ENCODE measurements around the gene ZNF555.

The ZNF555 gene

DNA sequence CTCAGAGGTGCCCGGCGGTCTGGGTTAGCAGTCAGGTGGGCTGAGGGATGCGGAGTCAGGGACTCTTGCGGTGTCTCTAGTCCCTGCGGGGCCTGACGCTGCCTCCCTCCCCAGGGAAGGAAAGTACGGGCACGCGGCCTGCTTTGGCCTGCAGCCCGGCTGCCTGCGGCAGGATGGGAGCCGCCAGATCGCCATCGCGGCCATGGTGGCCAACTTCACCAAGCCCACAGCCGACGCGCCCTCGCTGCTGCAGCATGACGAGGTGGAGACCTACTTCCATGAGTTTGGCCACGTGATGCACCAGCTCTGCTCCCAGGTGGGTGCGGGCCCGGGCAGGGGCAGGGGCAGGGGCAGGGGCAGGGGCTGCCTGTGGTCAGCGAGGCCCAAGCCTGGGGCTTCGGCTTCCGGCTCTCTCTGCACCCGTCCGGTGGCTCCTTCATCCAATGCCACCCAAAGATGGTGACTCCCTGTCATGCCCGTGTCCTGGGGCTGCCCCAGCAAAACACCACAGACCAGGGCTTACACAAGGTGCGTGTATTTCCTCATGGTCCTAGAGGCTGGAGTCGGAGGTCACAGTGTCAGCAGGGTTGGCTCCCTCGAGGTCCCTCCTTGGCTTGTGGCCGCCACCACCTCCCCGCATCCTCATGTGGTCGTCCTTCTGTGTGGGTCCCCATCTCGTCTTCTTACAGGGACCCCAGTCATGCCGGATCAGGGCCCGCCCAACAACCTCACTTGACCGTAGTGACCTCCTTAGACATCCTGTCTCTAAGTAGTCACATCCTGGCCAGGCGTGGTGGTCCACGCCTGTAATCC is 32.9 kb upstream of the ZNF555 start:
- 96% methylated on average over 41 of the region's 41 CpGs for WGBS
- no peak overlapping the region for H3K27ac ChIP-seq (ENCODE audit: low read depth, low read length)
- H3K9ac ChIP-seq (ENCODE audit: low read depth, low read length) = no peak overlapping the region
- H3K36me3 ChIP-seq (ENCODE audit: insufficient read depth, low read length) = peaks cover 94% of the 10 kb centered on the region
- H3K9me3 ChIP-seq (ENCODE audit: insufficient read depth, low read depth, low read length) = no peaks in the 10 kb centered on the region
- no peaks in the 10 kb centered on the region for H3K27me3 ChIP-seq (ENCODE audit: insufficient read depth, low read length)
- H3K4me3 ChIP-seq (ENCODE audit: low read length) = no peak overlapping the region
- H3K4me1 ChIP-seq (ENCODE audit: insufficient read depth, low read length) = no peaks in the 10 kb centered on the region

DNA sequence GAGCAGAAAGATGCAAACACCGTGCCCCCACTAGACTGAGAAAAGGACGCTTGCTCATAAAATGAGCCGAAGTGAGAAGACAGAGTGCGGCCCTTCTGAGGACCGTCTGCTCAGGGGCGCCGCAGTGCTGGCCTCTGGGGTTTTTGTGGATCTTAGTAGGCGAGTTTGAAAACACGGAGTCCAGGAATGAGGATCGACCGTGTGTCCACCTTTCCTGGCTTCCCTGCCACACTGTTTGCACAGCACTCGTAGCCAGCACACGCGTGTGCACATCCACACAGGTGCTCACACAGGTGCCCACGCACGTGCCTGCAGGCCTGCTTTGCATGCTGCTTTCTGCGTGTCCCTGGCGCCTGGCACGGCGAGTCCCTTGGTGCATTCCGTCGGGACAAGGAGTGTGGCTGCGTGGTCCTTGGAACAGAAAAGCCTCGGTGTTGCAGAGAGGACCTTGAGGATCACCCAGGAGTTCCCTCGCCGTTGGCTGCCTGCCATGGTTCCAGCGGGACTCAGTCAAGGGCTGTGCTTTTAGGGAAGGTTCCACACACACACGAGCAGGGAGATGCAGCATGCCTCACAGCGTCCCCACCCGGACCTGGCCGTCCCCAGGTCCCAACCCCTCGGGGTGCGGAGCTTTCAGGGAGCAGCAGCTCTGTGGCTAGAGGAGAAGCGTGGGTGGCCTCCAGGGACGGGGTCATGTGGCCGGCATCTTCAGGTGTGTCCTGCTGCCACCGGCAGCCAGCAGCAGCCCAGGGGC is 31.7 kb upstream of the ZNF555 start:
- peaks cover 90% of the 10 kb centered on the region for H3K36me3 ChIP-seq (ENCODE audit: insufficient read depth, low read length)
- WGBS = 95% methylated on average over 37 of the region's 37 CpGs
- H3K4me1 ChIP-seq (ENCODE audit: insufficient read depth, low read length) = no peaks in the 10 kb centered on the region

DNA sequence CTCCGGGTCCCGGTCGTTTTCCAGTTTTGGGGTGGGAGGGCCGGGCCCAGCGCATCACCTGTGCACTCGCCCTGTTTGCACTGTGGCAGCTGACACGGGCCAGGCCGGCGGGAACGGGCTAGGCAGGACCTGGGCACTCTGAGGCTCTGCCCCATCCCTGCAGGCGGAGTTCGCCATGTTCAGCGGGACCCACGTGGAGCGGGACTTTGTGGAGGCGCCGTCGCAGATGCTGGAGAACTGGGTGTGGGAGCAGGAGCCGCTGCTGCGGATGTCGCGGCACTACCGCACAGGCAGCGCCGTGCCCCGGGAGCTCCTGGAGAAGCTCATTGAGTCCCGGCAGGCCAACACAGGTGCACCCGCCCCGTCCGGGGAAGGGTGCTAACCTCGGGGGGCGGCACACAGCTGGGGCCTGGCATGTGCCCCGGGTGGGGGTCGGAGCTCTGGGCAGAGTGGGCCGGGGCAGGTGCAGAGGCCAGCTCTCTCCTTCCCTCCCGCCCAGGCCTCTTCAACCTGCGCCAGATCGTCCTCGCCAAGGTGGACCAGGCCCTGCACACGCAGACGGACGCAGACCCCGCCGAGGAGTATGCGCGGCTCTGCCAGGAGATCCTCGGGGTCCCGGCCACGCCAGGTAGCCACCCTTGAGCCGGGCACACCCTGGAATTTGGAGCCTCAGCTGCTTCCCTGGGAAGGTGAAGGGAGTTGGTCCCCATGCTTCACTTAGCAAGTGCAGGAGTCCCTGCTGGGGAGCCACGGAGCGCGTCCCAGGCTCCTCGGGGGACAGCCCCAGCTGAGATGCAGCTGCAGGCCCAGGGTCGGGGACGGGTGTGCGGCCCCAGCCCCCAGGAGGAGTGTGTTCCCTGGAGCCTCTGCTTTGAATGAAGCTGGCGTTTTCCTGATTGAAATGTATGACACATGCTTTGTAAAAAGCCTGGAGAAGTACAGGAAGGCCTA is 30.9 kb upstream of the ZNF555 start:
- H3K27ac ChIP-seq (ENCODE audit: low read depth, low read length) = no peak overlapping the region
- H3K4me1 ChIP-seq (ENCODE audit: insufficient read depth, low read length) = no peaks in the 10 kb centered on the region
- WGBS = 96% methylated on average over 58 of the region's 58 CpGs
- no peaks in the 10 kb centered on the region for H3K27me3 ChIP-seq (ENCODE audit: insufficient read depth, low read length)
- no peak overlapping the region for H3K4me3 ChIP-seq (ENCODE audit: low read length)
- no peak overlapping the region for H3K9ac ChIP-seq (ENCODE audit: low read depth, low read length)
- H3K9me3 ChIP-seq (ENCODE audit: insufficient read depth, low read depth, low read length) = no peaks in the 10 kb centered on the region
- H3K36me3 ChIP-seq (ENCODE audit: insufficient read depth, low read length) = peaks cover 82% of the 10 kb centered on the region

More for the DNA sequence above, 31.7 kb upstream of the ZNF555 start:
- Histone ChIP-seq H3K27me3 (ENCODE audit: insufficient read depth, low read length) (no peaks in the 10 kb centered on the region), H3K9ac (ENCODE audit: low read depth, low read length) (no peak overlapping the region), H3K27ac (ENCODE audit: low read depth, low read length) (no peak overlapping the region), H3K9me3 (ENCODE audit: insufficient read depth, low read depth, low read length) (no peaks in the 10 kb centered on the region), H3K4me3 (ENCODE audit: low read length) (no peak overlapping the region)

DNA sequence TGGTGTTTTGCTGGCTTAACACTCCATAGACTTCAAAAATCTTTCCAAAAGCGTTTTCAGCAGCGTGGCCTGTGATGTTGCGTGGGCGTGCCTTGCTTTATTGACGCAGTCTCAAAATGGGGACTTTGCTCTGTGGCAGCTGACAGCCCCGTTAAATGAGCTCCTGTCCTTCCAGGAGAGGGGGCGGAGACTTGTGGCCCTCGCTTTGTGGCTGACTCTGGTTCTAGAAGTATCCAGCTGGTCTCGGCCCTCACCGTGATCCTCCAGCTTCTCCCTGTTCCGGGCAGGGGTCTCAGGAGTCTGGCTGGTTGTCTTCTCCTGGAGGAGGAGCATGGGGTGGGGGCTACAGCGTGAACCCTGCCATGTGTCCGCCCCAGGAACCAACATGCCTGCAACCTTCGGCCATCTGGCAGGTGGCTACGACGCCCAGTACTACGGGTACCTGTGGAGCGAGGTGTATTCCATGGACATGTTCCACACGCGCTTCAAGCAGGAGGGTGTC is 30.0 kb upstream of the ZNF555 start:
- Histone ChIP-seq H3K9me3 (ENCODE audit: insufficient read depth, low read depth, low read length) (no peaks in the 10 kb centered on the region), H3K36me3 (ENCODE audit: insufficient read depth, low read length) (peaks cover 76% of the 10 kb centered on the region), H3K27ac (ENCODE audit: low read depth, low read length) (no peak overlapping the region), H3K4me3 (ENCODE audit: low read length) (no peak overlapping the region), H3K4me1 (ENCODE audit: insufficient read depth, low read length) (no peaks in the 10 kb centered on the region), H3K9ac (ENCODE audit: low read depth, low read length) (no peak overlapping the region), H3K27me3 (ENCODE audit: insufficient read depth, low read length) (no peaks in the 10 kb centered on the region)
- 97% methylated on average over 20 of the region's 20 CpGs for WGBS

DNA sequence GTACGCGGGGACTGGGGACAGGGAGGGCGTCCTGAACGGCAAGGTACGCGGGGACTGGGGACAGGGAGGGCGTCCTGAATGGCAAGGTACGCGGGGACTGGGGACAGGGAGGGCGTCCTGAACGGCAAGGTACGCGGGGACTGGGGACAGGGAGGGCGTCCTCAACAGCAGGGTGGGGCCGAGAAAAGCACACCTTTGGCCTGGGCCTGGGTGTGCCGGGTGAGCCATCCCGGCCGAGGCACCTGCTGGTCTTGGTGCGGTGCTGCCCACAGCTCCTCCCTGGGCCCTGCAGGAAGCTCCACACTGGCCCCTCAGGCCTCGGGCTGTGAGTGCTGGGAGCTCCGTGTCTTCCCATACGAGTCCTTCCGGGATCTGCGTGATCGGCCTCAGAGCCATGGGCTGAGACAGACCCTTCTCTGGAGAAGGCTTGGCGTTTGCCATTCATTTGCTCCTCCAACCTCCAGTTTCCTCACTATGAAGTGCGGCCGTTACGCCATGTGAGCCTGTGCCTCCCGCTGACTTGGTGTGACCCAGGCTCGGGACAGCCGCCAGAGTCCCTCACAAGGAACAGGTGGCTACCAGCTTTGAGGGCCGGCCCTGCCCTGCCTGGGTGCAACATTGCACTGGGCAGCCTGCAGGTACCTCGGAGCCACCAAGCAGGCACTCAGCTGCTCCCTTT is 29.4 kb upstream of the ZNF555 start:
- Histone ChIP-seq H3K4me1 (ENCODE audit: insufficient read depth, low read length) (no peaks in the 10 kb centered on the region), H3K9me3 (ENCODE audit: insufficient read depth, low read depth, low read length) (no peaks in the 10 kb centered on the region), H3K36me3 (ENCODE audit: insufficient read depth, low read length) (peaks cover 70% of the 10 kb centered on the region), H3K27ac (ENCODE audit: low read depth, low read length) (no peak overlapping the region), H3K9ac (ENCODE audit: low read depth, low read length) (no peak overlapping the region), H3K27me3 (ENCODE audit: insufficient read depth, low read length) (no peaks in the 10 kb centered on the region), H3K4me3 (ENCODE audit: low read length) (no peak overlapping the region)
- 94% methylated on average over 34 of the region's 34 CpGs for WGBS

DNA sequence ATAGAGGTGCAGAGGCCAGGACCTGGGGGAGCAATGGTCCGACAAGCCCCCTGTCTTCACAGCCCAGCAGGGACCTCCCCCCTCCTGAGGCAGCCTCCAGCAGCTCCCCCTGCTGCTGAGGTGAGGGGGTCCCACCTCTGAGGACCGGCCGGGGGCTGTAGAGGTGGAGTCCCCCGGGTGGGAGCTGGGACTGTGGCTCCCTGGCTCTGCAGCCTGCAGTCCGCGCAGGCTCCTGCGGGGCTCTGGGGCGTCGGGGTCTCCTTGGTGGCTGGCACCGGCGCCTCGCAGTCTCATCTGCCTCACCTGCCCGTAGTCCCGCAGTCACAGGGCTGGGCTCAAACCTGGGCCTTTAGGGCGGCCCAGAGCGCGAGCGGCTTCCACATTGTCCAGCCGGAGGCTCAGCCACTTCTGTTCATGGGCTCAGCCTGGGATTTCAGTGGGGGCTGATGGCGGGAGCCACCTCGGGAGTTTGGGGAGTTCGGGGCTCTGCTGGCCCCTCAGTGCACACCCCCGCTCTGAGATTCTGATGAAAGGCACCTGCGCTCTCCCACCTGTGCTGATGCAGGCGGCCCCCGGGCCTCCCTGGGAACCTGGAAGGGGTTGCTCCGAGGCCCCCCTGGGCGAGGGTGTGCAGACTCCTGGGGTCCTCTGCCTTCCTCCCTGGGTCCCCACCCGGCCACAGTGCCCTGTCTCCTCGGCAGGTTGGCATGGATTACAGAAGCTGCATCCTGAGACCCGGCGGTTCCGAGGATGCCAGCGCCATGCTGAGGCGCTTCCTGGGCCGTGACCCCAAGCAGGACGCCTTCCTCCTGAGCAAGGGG is 28.7 kb upstream of the ZNF555 start:
- H3K4me3 ChIP-seq (ENCODE audit: low read length) = no peak overlapping the region

DNA sequence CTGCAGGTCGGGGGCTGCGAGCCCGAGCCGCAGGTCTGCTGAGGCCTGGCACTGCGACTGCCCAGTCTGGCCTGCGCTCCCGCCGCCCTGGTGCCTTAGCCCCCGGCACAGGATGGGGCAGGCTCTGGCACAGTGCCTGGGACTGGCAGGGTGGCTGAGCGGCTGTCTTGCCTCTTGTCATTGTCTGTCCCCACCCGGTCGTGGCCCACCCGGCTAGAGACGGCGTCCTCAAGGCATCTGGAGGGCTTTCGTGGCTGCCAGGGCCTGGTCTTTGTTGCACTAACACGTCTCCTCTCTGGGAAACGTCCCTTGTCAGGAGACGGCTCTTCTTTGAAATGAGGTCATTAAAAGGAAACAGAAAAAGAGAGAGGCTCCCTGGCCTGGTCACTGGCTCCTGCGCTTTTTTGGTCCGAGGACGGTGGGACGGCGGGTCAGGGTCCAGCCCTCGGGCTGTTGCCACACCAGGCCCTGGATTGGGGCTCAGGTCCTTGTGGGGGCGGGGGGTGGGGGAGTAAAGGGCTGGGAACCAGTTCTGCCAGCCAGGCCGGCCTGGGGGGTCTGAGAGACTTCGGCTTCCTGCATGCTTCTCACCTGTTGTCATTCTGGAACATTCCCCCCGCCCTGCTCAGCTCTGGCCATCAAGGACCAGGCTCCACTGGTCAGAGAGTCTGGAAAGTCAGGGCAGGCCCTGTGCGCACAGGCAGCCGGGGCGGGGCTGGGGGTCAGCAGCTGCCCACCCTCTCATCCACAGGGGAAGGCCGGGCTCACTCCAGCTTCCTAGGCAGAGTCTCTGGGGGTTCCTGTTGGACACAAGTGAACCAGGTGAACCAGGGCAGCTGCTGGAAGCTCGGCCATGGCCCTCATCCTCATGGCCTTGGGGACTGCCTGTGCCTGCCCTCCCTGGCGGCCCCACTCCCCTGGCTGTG is 27.8 kb upstream of the ZNF555 start:
- H3K36me3 ChIP-seq (ENCODE audit: insufficient read depth, low read length) = peaks cover 55% of the 10 kb centered on the region
- no peaks in the 10 kb centered on the region for H3K27me3 ChIP-seq (ENCODE audit: insufficient read depth, low read length)
- H3K9me3 ChIP-seq (ENCODE audit: insufficient read depth, low read depth, low read length) = no peaks in the 10 kb centered on the region
- 94% methylated on average over 35 of the region's 35 CpGs for WGBS
- no peak overlapping the region for H3K27ac ChIP-seq (ENCODE audit: low read depth, low read length)
- H3K9ac ChIP-seq (ENCODE audit: low read depth, low read length) = no peak overlapping the region
- no peaks in the 10 kb centered on the region for H3K4me1 ChIP-seq (ENCODE audit: insufficient read depth, low read length)
- H3K4me3 ChIP-seq (ENCODE audit: low read length) = no peak overlapping the region

More for the DNA sequence above, 28.7 kb upstream of the ZNF555 start:
- H3K9me3 ChIP-seq (ENCODE audit: insufficient read depth, low read depth, low read length) = no peaks in the 10 kb centered on the region
- H3K4me1 ChIP-seq (ENCODE audit: insufficient read depth, low read length) = no peaks in the 10 kb centered on the region
- peaks cover 63% of the 10 kb centered on the region for H3K36me3 ChIP-seq (ENCODE audit: insufficient read depth, low read length)
- no peak overlapping the region for H3K9ac ChIP-seq (ENCODE audit: low read depth, low read length)
- H3K27ac ChIP-seq (ENCODE audit: low read depth, low read length) = no peak overlapping the region
- no peaks in the 10 kb centered on the region for H3K27me3 ChIP-seq (ENCODE audit: insufficient read depth, low read length)
- 96% methylated on average over 37 of the region's 37 CpGs for WGBS

DNA sequence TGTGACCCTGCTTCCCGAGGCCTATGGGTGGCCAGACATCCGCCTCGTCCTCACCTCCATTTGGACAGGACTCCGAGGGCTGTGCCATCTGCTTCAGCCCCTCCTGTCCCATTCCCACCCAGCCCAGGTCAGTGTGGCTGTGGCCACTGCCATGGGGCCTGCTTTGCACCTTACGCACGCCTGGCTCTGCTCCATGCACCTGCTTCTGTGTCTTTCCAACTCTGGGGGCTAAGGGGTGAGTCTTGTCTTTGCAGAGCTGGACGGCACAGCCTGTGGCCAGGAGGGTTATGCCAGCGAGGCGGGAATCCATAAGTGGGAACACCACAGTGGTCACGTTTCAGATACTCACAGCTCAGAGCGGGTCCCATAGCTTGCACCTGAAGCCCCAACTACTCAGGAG is 26.8 kb upstream of the ZNF555 start:
- Histone ChIP-seq H3K9ac (ENCODE audit: low read depth, low read length) (no peak overlapping the region), H3K4me3 (ENCODE audit: low read length) (no peak overlapping the region), H3K4me1 (ENCODE audit: insufficient read depth, low read length) (no peaks in the 10 kb centered on the region), H3K27ac (ENCODE audit: low read depth, low read length) (no peak overlapping the region), H3K9me3 (ENCODE audit: insufficient read depth, low read depth, low read length) (no peaks in the 10 kb centered on the region), H3K27me3 (ENCODE audit: insufficient read depth, low read length) (no peaks in the 10 kb centered on the region), H3K36me3 (ENCODE audit: insufficient read depth, low read length) (peaks cover 46% of the 10 kb centered on the region)
- 94% methylated on average over 11 of the region's 11 CpGs for WGBS

DNA sequence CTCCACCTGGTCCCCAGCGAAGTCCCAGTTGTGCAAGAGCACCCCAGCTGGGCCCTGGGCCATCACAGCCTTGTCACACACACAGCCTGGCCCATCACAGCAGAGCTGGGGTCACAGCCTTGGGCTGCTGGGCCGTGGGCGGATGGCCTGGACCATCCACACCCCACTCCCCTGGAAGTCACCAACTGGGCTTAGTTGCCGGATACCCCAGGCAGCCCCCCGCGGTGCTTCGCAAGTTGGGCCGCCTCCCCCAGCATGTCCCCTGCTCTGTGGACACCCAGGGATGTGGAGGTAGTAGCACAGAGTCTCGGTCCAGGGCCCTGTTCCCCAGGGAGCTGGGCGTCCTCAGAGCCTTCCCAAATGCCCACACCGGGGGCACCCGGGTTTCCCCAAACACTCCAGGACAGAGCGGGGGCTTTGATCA is 26.1 kb upstream of the ZNF555 start:
- no peaks in the 10 kb centered on the region for H3K4me1 ChIP-seq (ENCODE audit: insufficient read depth, low read length)
- H3K27ac ChIP-seq (ENCODE audit: low read depth, low read length) = no peak overlapping the region
- peaks cover 38% of the 10 kb centered on the region for H3K36me3 ChIP-seq (ENCODE audit: insufficient read depth, low read length)
- WGBS = 95% methylated on average over 13 of the region's 13 CpGs
- H3K27me3 ChIP-seq (ENCODE audit: insufficient read depth, low read length) = no peaks in the 10 kb centered on the region
- H3K9ac ChIP-seq (ENCODE audit: low read depth, low read length) = no peak overlapping the region
- no peak overlapping the region for H3K4me3 ChIP-seq (ENCODE audit: low read length)
- no peaks in the 10 kb centered on the region for H3K9me3 ChIP-seq (ENCODE audit: insufficient read depth, low read depth, low read length)

All from HUES64 (cell line).